ENCODE results near the gene CMSS1.
"Not testable (repeated sequence)": the region's sequence is repeated elsewhere in the genome, so short reads cannot be mapped to it uniquely, and the experiment has no call there.

The CMSS1 gene

GRCh38 chr3:100093831-100094230 is 276.2 kb downstream of the CMSS1 start:
- Histone ChIP-seq H3K4me2 (ENCODE audit: low read depth, low read length, poor library complexity, severe bottlenecking) (no peak overlapping the region), H3K9me2 (replicated peaks; ENCODE audit: low read depth, low read length) (no peaks in the 10 kb centered on the region), H3K4me3 (ENCODE audit: low read length, poor library complexity, severe bottlenecking) (no peak overlapping the region), H3K4me1 (ENCODE audit: insufficient read depth, low read length, poor library complexity, severe bottlenecking) (peaks cover 13% of the 10 kb centered on the region), H2AFZ (ENCODE audit: low read length) (no peak overlapping the region), H3K27me3 (ENCODE audit: insufficient read depth, low read length, poor library complexity, severe bottlenecking) (no peaks in the 10 kb centered on the region), H3K9ac (ENCODE audit: low read depth, low read length, poor library complexity, severe bottlenecking) (no peak overlapping the region), H3K79me2 (ENCODE audit: insufficient read depth, low read length) (no peaks in the 10 kb centered on the region), H3K9me3 (ENCODE audit: insufficient read depth, low read depth, low read length) (no peaks in the 10 kb centered on the region), H3F3A (ENCODE audit: low read depth) (no peaks in the 10 kb centered on the region), H4K20me1 (ENCODE audit: insufficient read depth, low read length, poor library complexity, severe bottlenecking) (no peaks in the 10 kb centered on the region), H3K36me3 (ENCODE audit: insufficient read depth, low read length) (no peaks in the 10 kb centered on the region)
- TF ChIP-seq CTCF (conservative IDR thresholded peaks at IDR 0.05; ENCODE audit: low read length): no peak
- TF ChIP-seq EZH2phosphoT487 (IDR thresholded peaks at IDR 0.05; ENCODE audit: borderline replicate concordance): no peak

DNA sequence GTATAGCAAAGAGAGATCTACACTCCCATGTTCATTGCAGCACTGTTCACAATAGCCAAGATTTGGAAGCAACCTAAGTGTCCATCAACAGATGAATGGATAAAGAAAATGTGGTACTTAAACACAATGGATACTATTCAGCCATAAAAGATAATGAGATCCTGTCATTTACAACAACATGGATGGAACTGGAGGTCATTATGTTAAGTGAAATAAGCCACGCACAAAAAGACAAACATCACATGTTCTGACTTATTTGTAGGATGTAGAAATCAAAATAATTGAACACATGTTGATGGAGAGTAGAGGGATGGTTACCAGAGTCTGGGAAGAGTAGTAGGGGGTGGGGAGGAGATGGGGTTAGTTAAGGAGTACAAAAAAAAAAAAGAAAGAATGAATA is 278.6 kb downstream of the CMSS1 start:
- not testable (repeated sequence) for H3K36me3 ChIP-seq (ENCODE audit: insufficient read depth, low read length); H3F3A ChIP-seq (ENCODE audit: low read depth); H4K20me1 ChIP-seq (ENCODE audit: insufficient read depth, low read length, poor library complexity, severe bottlenecking); H3K9me3 ChIP-seq (ENCODE audit: insufficient read depth, low read depth, low read length); H3K4me2 ChIP-seq (ENCODE audit: low read depth, low read length, poor library complexity, severe bottlenecking); H3K27me3 ChIP-seq (ENCODE audit: insufficient read depth, low read length, poor library complexity, severe bottlenecking); H3K4me1 ChIP-seq (ENCODE audit: insufficient read depth, low read length, poor library complexity, severe bottlenecking); H2AFZ ChIP-seq (ENCODE audit: low read length); H3K9me2 ChIP-seq (replicated peaks; ENCODE audit: low read depth, low read length); H3K4me3 ChIP-seq (ENCODE audit: low read length, poor library complexity, severe bottlenecking); H3K79me2 ChIP-seq (ENCODE audit: insufficient read depth, low read length); H3K9ac ChIP-seq (ENCODE audit: low read depth, low read length, poor library complexity, severe bottlenecking)

GRCh38 chr3:100096866-100097265 is 279.2 kb downstream of the CMSS1 start:
- Histone ChIP-seq H3K9me3 (ENCODE audit: insufficient read depth, low read depth, low read length) (no peaks in the 10 kb centered on the region), H3K9ac (ENCODE audit: low read depth, low read length, poor library complexity, severe bottlenecking) (no peak overlapping the region), H3K9me2 (replicated peaks; ENCODE audit: low read depth, low read length) (no peaks in the 10 kb centered on the region), H3K27me3 (ENCODE audit: insufficient read depth, low read length, poor library complexity, severe bottlenecking) (no peaks in the 10 kb centered on the region), H3F3A (ENCODE audit: low read depth) (no peaks in the 10 kb centered on the region), H3K4me1 (ENCODE audit: insufficient read depth, low read length, poor library complexity, severe bottlenecking) (no peaks in the 10 kb centered on the region), H4K20me1 (ENCODE audit: insufficient read depth, low read length, poor library complexity, severe bottlenecking) (no peaks in the 10 kb centered on the region), H2AFZ (ENCODE audit: low read length) (no peak overlapping the region), H3K79me2 (ENCODE audit: insufficient read depth, low read length) (no peaks in the 10 kb centered on the region), H3K4me3 (ENCODE audit: low read length, poor library complexity, severe bottlenecking) (no peak overlapping the region), H3K4me2 (ENCODE audit: low read depth, low read length, poor library complexity, severe bottlenecking) (no peak overlapping the region), H3K36me3 (ENCODE audit: insufficient read depth, low read length) (no peaks in the 10 kb centered on the region)
- TF ChIP-seq EZH2phosphoT487 (IDR thresholded peaks at IDR 0.05; ENCODE audit: borderline replicate concordance) (no peak), CTCF (conservative IDR thresholded peaks at IDR 0.05; ENCODE audit: low read length) (no peak)

- Histone ChIP-seq H3F3A (ENCODE audit: low read depth) (no peaks in the 10 kb centered on the region), H3K79me2 (ENCODE audit: insufficient read depth, low read length) (no peaks in the 10 kb centered on the region), H3K9me2 (replicated peaks; ENCODE audit: low read depth, low read length) (no peaks in the 10 kb centered on the region), H3K36me3 (ENCODE audit: insufficient read depth, low read length) (no peaks in the 10 kb centered on the region), H4K20me1 (ENCODE audit: insufficient read depth, low read length, poor library complexity, severe bottlenecking) (no peaks in the 10 kb centered on the region), H3K27me3 (ENCODE audit: insufficient read depth, low read length, poor library complexity, severe bottlenecking) (no peaks in the 10 kb centered on the region), H2AFZ (ENCODE audit: low read length) (no peak overlapping the region), H3K9me3 (ENCODE audit: insufficient read depth, low read depth, low read length) (no peaks in the 10 kb centered on the region), H3K4me1 (ENCODE audit: insufficient read depth, low read length, poor library complexity, severe bottlenecking) (no peaks in the 10 kb centered on the region), H3K9ac (ENCODE audit: low read depth, low read length, poor library complexity, severe bottlenecking) (no peak overlapping the region), H3K4me3 (ENCODE audit: low read length, poor library complexity, severe bottlenecking) (no peak overlapping the region), H3K4me2 (ENCODE audit: low read depth, low read length, poor library complexity, severe bottlenecking) (no peak overlapping the region)
- TF ChIP-seq CTCF (conservative IDR thresholded peaks at IDR 0.05; ENCODE audit: low read length): no peak
Measured at GRCh38 chr3:100097919-100098783, 280.5 kb downstream of the CMSS1 start.

Data from Loucy (cell line).